Measurements from ENCODE around the gene EGR1. TPM values are rescaled to one million over a fixed set of nuclear protein-coding genes. Genes with fewer than 3 reads are reported as not detected.
"Not testable (repeated sequence)": the region's sequence is repeated elsewhere in the genome, so short reads cannot be mapped to it uniquely, and the experiment has no call there.

EGR1 gene
- total RNA-seq, 2 experiments from 2014 or later = 48.0 to 48.1 TPM

DNA sequence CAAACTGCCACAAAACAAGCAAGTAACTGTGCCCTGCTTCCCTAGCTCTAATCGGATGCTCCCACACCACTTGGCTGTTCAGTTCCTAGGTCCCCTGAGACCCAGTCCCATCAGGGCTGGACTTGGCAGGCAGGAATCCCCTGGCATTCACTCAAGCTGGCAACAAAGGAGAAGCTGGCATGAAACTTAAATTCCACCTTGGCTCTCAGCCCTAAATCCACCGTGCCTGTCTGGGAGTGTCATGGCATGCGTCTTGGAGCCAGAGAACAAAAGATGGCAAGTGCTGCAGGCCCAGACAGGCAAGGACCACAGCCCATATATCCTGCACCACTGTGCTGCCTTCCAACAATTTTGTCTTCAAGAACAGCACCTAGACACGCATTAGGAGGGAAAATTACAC is 39.5 kb downstream of the EGR1 start:
- Mint-ChIP-seq H3K27me3 (no peaks in the 10 kb centered on the region), H3K4me1 (peaks cover 6% of the 10 kb centered on the region), H3K27ac (no peak overlapping the region), H3K36me3 (peaks cover 5% of the 10 kb centered on the region), H3K4me3 (no peak overlapping the region), H3K9me3 (no peaks in the 10 kb centered on the region)
- DNase-seq = no peak

DNA sequence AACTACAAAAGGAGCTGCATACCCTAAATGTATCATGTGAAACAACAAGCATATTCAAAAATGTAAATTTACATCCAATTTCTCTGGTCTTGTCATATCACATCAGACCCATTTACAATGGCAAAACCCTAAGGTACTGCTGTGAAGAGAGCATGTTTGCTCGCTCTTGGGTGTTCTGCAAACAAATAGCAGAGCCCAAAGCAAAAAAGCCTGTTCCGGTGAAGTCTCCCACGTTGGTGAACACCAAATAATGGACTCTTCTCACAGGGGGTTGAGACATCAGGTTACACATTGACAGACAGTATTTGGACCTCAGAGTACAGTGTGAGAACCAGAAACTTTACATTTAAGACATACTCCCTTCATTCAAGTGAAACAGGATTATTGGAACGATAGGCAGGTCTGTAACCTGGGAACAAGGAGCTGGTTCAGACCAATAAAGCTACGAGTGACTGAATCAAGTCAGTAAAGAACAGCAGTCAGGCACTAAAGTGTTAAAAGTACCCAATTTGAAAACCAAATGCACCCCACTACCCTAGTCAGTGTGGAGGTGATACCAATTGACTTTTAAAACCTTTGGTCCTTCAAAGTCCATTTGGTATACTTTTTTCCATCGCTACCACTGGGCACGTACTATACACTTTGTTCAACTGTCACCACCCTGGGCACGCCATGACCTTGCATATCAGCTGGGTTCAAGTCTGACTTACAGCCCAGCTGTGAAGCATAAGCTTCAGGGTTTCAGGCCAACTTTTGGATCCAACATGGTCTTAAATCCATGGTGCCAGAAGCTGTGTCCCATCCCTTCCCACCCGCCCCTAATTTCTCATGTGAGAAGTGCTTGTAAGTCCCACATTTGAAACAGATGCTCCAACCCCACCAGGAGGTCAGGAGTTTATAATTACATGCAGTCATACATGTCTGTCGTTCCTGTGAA is 41.4 kb downstream of the EGR1 start:
- H3K4me1 Mint-ChIP-seq = peaks cover 6% of the 10 kb centered on the region
- DNase-seq = no peak
- H3K27me3 Mint-ChIP-seq = no peaks in the 10 kb centered on the region
- H3K9me3 Mint-ChIP-seq = no peaks in the 10 kb centered on the region
- H3K36me3 Mint-ChIP-seq = peaks cover 8% of the 10 kb centered on the region
- H3K27ac Mint-ChIP-seq = no peak overlapping the region
- no peak overlapping the region for H3K4me3 Mint-ChIP-seq

DNA sequence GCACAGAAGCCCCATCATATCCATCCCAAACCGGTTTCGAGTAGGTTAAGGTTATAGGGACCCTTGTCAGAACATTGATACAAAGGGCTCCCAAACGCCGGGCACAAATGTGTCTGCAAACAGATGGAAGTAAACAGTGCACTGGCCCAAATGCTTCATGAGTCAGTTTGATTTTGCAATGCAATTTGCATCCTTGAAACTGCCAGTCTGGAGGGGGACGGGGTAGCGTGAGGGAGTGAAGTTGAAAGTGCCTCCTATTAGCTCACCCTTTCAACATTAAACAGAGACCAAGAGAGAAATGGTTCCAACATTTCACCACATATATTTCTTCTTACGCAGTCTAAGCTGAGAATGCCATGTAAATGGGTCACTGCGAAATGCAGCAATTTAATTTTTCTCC is 42.2 kb downstream of the EGR1 start:
- H3K9me3 Mint-ChIP-seq, H3K36me3 Mint-ChIP-seq, H3K27ac Mint-ChIP-seq, H3K4me1 Mint-ChIP-seq, H3K4me3 Mint-ChIP-seq, DNase-seq, H3K27me3 Mint-ChIP-seq: not testable (repeated sequence)

GRCh38 chr5:138508958-138509357 is 43.7 kb downstream of the EGR1 start:
- Mint-ChIP-seq H3K36me3 (peaks cover 9% of the 10 kb centered on the region), H3K27ac (no peak overlapping the region)
- DNase-seq = no peak

GRCh38 chr5:138514021-138514420 is 48.7 kb downstream of the EGR1 start:
- H3K36me3 Mint-ChIP-seq = peaks cover 18% of the 10 kb centered on the region
- no peak for DNase-seq
- H3K27ac Mint-ChIP-seq = no peak overlapping the region
- H3K4me1 Mint-ChIP-seq = no peaks in the 10 kb centered on the region
- H3K9me3 Mint-ChIP-seq = no peaks in the 10 kb centered on the region
- H3K4me3 Mint-ChIP-seq = no peak overlapping the region
- no peaks in the 10 kb centered on the region for H3K27me3 Mint-ChIP-seq

More at GRCh38 chr5:138508958-138509357, 43.7 kb downstream of the EGR1 start:
- no peaks in the 10 kb centered on the region for H3K27me3 Mint-ChIP-seq
- peaks cover 3% of the 10 kb centered on the region for H3K4me1 Mint-ChIP-seq
- H3K9me3 Mint-ChIP-seq = no peaks in the 10 kb centered on the region
- no peak overlapping the region for H3K4me3 Mint-ChIP-seq

GRCh38 chr5:138515556-138516245 is 50.4 kb downstream of the EGR1 start:
- Mint-ChIP-seq H3K36me3 (peaks cover 20% of the 10 kb centered on the region), H3K9me3 (no peaks in the 10 kb centered on the region)

DNA sequence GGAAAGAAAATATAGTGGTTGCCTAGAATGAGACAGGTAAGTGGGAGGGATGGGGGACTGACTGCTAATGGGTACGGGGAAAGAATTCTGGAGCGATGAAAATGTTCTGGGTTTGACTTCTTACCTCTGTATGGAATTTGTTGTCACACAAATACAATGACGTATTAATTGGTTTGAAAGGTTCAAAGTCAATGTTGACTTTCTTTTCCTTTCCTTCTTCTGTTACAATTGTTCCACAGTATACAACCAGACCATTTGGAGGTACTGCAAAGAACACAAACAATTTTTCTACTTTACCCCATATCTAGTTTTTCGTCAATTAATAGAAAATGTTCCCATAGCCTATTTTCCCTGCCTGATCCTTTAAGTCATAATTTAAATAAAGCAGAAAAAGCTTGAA is 52.2 kb downstream of the EGR1 start:
- no peak for DNase-seq
- no peaks in the 10 kb centered on the region for H3K9me3 Mint-ChIP-seq
- no peaks in the 10 kb centered on the region for H3K27me3 Mint-ChIP-seq
- peaks cover 17% of the 10 kb centered on the region for H3K4me1 Mint-ChIP-seq
- no peak overlapping the region for H3K27ac Mint-ChIP-seq
- no peak overlapping the region for H3K4me3 Mint-ChIP-seq
- H3K36me3 Mint-ChIP-seq = peaks cover 23% of the 10 kb centered on the region

More at GRCh38 chr5:138515556-138516245, 50.4 kb downstream of the EGR1 start:
- no peak overlapping the region for H3K27ac Mint-ChIP-seq
- no peak overlapping the region for H3K4me3 Mint-ChIP-seq
- H3K4me1 Mint-ChIP-seq = peaks cover 4% of the 10 kb centered on the region
- DNase-seq = no peak
- no peaks in the 10 kb centered on the region for H3K27me3 Mint-ChIP-seq

Other genes starting within 250 kb of the EGR1 start
- under 1 TPM in 1 of 2 experiments, not detected in 1; 0.18 TPM for gene GFRA3, start 190.9 kb upstream of the EGR1 start, total RNA-seq
- 1 to 10 TPM; 8.4 to 8.7 TPM for gene CDC25C, start 133.7 kb upstream of the EGR1 start, total RNA-seq
- gene FAM53C, start 127.2 kb upstream of the EGR1 start, total RNA-seq = 10 to 100 TPM; 32.7 to 34.3 TPM
- 10 to 100 TPM; 38.0 to 39.8 TPM for gene KDM3B, start 112.8 kb upstream of the EGR1 start, total RNA-seq
- 1 to 10 TPM; 3.5 to 4.0 TPM for gene REEP2, start 26.4 kb upstream of the EGR1 start, total RNA-seq
- 100 to 1,000 TPM; 256 TPM for gene ETF1, start 77.8 kb downstream of the EGR1 start, total RNA-seq
- 100 to 1,000 TPM; 578 to 584 TPM for gene HSPA9, start 109.9 kb downstream of the EGR1 start, total RNA-seq

Measured in activated naive CD8-positive, alpha-beta T cell treated with anti-CD3 and anti-CD28 coated beads for 36 hours (primary cell).